HFFc6 (cell line): ENCODE results near the gene HIVEP3. TPM values are rescaled to one million over a fixed set of nuclear protein-coding genes. Genes with fewer than 3 reads are reported as not detected.
A peak's percentile ranks its signal among the peaks of the same experiment; 100 is the strongest.

Experiments
- DNase-seq: peaks from one replicate; pipeline ENCODE4 v3.0.0-alpha.2; 2018
- H3K27ac Mint-ChIP-seq: 2 replicates; pipeline ENCODE4 v1.8.0; 2020; ENCODE audit warnings: mild to moderate bottlenecking, mixed read lengths
- H3K27me3 Mint-ChIP-seq: 2 replicates; pipeline ENCODE4 v1.8.0; 2021; ENCODE audit warnings: mild to moderate bottlenecking, moderate library complexity, mixed read lengths; ENCODE audit not compliant: insufficient read depth
- H3K36me3 Mint-ChIP-seq: 2 replicates; pipeline ENCODE4 v1.8.0; 2021; ENCODE audit warnings: low read depth, mixed read lengths
- H3K4me1 Mint-ChIP-seq: 2 replicates; pipeline ENCODE4 v1.8.0; 2020; ENCODE audit warnings: low read depth, mixed read lengths
- H3K4me3 Mint-ChIP-seq: 2 replicates; pipeline ENCODE4 v1.8.0; 2020; ENCODE audit warnings: mild to moderate bottlenecking, moderate library complexity, mixed read lengths
- H3K9me3 Mint-ChIP-seq: 2 replicates; pipeline ENCODE4 v1.8.0; 2020; ENCODE audit warnings: mild to moderate bottlenecking, mixed read lengths
- total RNA-seq, 6 experiments: library from RNA; stranded (reverse); fragmentation: NEBNext Ultra II Directional; extraction: Animal tissue kit (Norgen Biotek cat#: 25700); gene quantifications; 2 replicates in 1 of 6; 3 replicates in 5 of 6; pipeline ENCODE4 v1.2.3, GENCODE V29; 2021
- TF ChIP-seq, protein P1 (sequence below): fragments of 200-600 bp; sonication (generic); IDR thresholded peaks from 2 replicates; pipeline ENCODE4 v1.5.0; 2021; ENCODE audit warnings: antibody characterized with exemption, mild to moderate bottlenecking

HIVEP3 gene
- total RNA-seq, 6 experiments from 2014 or later: 7.0 to 9.7 (median 7.9) TPM

- Mint-ChIP-seq H3K9me3 (no peaks in the 10 kb centered on the region), H3K27ac (no peak overlapping the region), H3K4me1 (peaks cover 67% of the 10 kb centered on the region), H3K36me3 (no peaks in the 10 kb centered on the region), H3K4me3 (no peak overlapping the region; the same call in 1 of the 2 replicates), H3K27me3 (no peaks in the 10 kb centered on the region; the same call in 1 of the 2 replicates)
- DNase-seq: peak; percentile 49
- TF ChIP-seq, protein P1, sequence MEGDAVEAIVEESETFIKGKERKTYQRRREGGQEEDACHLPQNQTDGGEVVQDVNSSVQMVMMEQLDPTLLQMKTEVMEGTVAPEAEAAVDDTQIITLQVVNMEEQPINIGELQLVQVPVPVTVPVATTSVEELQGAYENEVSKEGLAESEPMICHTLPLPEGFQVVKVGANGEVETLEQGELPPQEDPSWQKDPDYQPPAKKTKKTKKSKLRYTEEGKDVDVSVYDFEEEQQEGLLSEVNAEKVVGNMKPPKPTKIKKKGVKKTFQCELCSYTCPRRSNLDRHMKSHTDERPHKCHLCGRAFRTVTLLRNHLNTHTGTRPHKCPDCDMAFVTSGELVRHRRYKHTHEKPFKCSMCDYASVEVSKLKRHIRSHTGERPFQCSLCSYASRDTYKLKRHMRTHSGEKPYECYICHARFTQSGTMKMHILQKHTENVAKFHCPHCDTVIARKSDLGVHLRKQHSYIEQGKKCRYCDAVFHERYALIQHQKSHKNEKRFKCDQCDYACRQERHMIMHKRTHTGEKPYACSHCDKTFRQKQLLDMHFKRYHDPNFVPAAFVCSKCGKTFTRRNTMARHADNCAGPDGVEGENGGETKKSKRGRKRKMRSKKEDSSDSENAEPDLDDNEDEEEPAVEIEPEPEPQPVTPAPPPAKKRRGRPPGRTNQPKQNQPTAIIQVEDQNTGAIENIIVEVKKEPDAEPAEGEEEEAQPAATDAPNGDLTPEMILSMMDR: no peak
Observed at GRCh38 chr1:41842993-41843755, 75.5 kb downstream of the HIVEP3 start.

GRCh38 chr1:41842326-41842725, 76.4 kb downstream of the HIVEP3 start:
- H3K4me3 Mint-ChIP-seq: no peak overlapping the region
- peaks cover 64% of the 10 kb centered on the region for H3K4me1 Mint-ChIP-seq
- H3K27me3 Mint-ChIP-seq: no peaks in the 10 kb centered on the region; the same call in 1 of the 2 replicates
- TF ChIP-seq, protein P1: no peak
- H3K36me3 Mint-ChIP-seq: no peaks in the 10 kb centered on the region; the same call in 1 of the 2 replicates
- DNase-seq: no peak
- no peaks in the 10 kb centered on the region for H3K9me3 Mint-ChIP-seq
- no peak overlapping the region for H3K27ac Mint-ChIP-seq

DNA sequence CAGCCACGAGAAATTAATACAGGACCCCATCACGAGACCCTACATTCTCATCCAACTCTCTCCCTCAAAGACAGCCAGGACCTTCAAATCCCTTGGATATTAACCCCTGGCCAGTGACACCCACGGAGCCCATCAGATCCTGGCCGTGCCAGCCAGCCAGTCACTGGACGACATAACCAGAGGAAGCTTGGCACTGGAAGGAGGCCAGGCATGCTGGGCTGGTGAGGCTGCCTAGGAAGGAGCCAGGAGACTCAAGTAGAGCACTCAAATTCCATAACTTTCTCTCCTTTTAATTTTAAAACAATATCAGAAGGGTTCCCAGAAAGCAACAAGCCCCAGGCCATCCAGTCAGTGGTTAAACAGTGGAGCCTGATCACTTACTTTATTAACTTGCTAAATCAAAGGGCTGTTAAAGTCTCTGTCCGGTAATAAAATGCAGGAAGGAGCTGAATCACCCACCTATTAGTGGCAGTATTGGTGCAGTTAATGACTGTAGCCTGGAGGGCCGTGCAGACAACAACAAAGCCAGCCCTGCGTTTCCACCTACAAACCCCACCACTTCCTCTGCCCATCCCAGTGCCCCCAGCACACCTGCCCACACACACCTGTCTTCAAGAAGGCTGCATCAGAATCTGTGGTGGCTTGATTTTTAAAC, 78.0 kb downstream of the HIVEP3 start:
- TF ChIP-seq, protein P1: no peak; the same call in 1 of the 2 replicates
- H3K9me3 Mint-ChIP-seq: no peaks in the 10 kb centered on the region
- peaks cover 57% of the 10 kb centered on the region for H3K4me1 Mint-ChIP-seq
- DNase-seq: peak; percentile 82
- no peaks in the 10 kb centered on the region; the same call in 1 of the 2 replicates for H3K27me3 Mint-ChIP-seq
- H3K36me3 Mint-ChIP-seq: no peaks in the 10 kb centered on the region; the same call in 1 of the 2 replicates
- H3K4me3 Mint-ChIP-seq: no peak overlapping the region
- peak overlapping the region; percentile 26; the same call in 1 of the 2 replicates for H3K27ac Mint-ChIP-seq

- no peak for DNase-seq
- TF ChIP-seq, protein P1: no peak
- Mint-ChIP-seq H3K36me3 (no peaks in the 10 kb centered on the region; the same call in 1 of the 2 replicates), H3K4me3 (no peak overlapping the region), H3K27me3 (no peaks in the 10 kb centered on the region; the same call in 1 of the 2 replicates), H3K4me1 (peaks cover 62% of the 10 kb centered on the region), H3K27ac (no peak overlapping the region), H3K9me3 (no peaks in the 10 kb centered on the region)
Observed at GRCh38 chr1:41838266-41838665, 80.5 kb downstream of the HIVEP3 start.

- H3K4me3 Mint-ChIP-seq: no peak overlapping the region
- no peak for DNase-seq
- H3K27ac Mint-ChIP-seq: no peak overlapping the region
- TF ChIP-seq, protein P1: no peak
- peaks cover 56% of the 10 kb centered on the region for H3K4me1 Mint-ChIP-seq
- H3K27me3 Mint-ChIP-seq: no peaks in the 10 kb centered on the region; the same call in 1 of the 2 replicates
- no peaks in the 10 kb centered on the region; the same call in 1 of the 2 replicates for H3K36me3 Mint-ChIP-seq
- no peaks in the 10 kb centered on the region for H3K9me3 Mint-ChIP-seq
Observed at GRCh38 chr1:41837691-41838090, 81.0 kb downstream of the HIVEP3 start.
